GM10847 (cell line): Measurements from ENCODE around the gene DPEP2.
"Not testable (repeated sequence)": the region's sequence is repeated elsewhere in the genome, so short reads cannot be mapped to it uniquely, and the experiment has no call there.

ENCODE experiments used
- POLR2A ChIP-seq: IDR thresholded peaks from 2 replicates; pipeline ENCODE4 v1.6.1; 2011; ENCODE audit not compliant: insufficient read length; ENCODE audit errors: extremely low read depth

Gene DPEP2, protein sequence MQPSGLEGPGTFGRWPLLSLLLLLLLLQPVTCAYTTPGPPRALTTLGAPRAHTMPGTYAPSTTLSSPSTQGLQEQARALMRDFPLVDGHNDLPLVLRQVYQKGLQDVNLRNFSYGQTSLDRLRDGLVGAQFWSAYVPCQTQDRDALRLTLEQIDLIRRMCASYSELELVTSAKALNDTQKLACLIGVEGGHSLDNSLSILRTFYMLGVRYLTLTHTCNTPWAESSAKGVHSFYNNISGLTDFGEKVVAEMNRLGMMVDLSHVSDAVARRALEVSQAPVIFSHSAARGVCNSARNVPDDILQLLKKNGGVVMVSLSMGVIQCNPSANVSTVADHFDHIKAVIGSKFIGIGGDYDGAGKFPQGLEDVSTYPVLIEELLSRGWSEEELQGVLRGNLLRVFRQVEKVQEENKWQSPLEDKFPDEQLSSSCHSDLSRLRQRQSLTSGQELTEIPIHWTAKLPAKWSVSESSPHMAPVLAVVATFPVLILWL

DNA sequence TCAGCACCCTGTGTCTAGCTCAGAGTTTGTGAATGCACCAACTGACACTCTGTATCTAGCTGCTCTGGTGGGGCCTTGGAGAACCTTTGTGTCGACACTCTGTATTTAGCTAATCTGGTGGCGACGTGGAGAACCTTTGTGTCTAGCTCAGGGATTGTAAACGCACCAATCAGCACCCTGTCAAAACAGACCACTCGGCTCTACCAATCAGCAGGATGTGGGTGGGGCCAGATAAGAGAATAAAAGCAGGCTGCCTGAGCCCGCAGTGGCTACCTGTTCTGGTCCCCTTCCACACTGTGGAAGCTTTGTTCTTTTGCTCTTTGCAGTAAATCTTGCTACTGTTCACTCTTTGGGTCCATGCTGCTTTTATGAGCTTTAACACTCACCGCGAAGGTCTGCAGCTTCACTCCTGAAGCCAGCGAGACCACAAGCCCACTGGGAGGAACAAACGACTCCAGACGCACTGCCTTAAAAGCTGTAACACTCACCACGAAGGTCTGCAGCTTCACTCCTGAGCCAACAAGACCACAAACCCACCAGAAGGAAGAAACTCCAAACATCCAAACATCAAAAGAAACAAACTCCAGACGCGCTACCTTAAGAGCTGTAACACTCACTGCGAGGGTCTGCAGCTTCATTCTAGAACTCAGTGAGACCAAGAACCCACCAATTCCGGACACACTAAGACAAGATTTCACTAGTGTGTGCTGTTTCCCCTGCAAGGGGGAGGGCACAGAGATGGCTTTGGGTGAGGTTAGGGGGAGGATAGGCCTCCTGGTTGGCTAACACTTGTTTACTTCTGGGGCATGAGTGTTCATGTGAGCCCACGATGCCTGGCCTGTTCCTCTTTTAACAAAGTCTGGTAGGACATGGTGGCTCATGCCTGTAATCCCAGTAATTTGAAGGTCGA, at the start of gene DPEP2:
Gene DPEP2, minus strand, starts transcription at position 706 of the 910 bp plus-strand sequence. CDS start 6,272 bp downstream, outside the sequence.
- not testable (repeated sequence) for TF ChIP-seq POLR2A

DNA sequence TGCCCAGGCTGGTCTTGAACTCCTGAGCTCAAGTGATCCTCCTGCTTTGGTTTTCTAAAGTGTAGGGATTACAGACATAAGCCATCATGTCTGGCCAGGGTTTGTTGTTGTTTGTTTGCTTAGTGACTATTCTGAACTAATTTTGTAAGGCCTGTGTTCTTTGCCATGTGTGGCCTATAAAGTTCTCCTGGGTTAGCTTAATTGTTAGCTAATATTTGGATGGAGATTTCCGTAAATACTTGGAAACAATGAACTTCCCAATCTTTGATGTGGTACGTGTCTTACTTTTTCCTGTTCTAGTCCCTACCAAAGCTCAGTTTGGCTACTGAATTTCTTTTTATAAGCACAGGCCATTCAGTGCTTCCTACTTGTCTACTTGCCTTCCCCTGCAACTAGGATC, 48.7 kb upstream of the DPEP2 start:
- no peak for TF ChIP-seq POLR2A

DNA sequence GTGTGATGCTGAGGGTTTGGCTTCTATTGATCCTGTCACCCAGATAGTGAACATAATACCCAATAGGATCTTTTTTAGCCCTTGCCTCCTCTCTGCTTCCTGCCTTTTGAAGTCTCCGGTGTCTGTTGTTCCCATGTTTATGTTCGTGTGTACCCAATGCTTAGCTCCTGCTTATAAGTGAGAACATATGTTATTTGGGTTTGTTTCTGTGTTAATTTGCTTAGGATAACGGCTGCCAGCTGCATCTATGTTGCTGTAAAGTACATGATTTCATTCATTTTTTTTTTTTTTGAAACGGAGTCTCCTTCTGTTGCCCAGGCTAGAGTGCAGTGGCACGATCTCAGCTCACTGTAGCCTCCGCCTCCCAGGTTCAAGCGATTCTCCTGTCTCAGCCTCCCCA, 46.8 kb upstream of the DPEP2 start:
- no peak for TF ChIP-seq POLR2A

DNA sequence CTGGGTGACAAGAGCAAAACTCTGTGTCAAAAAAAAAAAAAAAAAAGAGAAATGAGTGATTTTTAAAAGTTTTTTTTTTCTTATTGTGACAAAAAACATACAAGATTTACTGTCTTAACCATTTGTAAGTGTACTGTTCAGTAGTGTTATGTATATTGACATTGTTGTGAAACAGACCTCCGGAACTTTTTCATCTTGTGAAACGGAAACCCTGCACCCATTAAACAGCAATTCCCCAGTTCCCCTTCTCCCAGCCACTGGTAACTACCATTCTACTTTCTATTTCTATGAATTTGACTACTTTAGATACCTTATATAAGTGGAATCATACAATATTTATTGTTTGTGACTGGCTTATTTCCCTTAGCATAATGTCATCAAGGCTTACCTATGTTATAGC, 42.5 kb upstream of the DPEP2 start:
- no peak for TF ChIP-seq POLR2A

DNA sequence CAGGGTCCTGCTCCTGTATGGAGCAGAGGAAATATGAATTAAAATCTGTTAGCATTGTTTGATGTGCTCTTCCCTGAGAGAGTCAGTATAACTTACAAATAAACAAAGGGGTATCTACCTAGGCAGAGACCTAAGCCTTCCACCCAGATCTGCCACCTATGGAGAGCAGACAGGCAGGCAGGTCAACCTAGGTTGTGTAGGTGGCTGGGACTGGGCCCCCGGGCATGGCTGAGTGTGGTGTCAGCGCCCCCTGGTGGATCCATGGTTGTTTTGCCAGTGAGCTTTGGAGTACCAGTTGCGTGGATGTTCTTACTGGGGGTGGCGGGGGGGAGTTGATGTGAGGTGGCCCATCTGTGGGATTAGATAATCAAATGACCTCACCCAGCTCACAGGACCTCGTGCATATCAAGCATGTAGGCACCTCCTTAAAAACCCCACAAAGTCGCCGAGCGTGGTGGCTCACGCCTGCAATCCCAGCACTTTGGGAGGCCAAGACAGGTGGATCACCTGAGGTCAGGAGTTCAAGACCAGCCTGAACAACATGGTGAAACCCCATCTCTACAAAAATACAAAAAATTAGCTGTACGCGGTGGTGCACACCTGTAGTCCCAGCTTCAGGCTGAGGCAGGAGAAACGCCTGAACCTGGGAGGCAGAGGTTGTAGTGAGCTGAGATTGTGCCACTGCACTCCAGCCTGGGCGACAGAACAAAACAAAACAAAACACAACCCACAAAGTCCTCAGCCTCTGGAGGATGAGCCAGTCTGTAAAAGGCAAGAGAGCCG, 41.4 kb upstream of the DPEP2 start:
- TF ChIP-seq POLR2A, result no peak

DNA sequence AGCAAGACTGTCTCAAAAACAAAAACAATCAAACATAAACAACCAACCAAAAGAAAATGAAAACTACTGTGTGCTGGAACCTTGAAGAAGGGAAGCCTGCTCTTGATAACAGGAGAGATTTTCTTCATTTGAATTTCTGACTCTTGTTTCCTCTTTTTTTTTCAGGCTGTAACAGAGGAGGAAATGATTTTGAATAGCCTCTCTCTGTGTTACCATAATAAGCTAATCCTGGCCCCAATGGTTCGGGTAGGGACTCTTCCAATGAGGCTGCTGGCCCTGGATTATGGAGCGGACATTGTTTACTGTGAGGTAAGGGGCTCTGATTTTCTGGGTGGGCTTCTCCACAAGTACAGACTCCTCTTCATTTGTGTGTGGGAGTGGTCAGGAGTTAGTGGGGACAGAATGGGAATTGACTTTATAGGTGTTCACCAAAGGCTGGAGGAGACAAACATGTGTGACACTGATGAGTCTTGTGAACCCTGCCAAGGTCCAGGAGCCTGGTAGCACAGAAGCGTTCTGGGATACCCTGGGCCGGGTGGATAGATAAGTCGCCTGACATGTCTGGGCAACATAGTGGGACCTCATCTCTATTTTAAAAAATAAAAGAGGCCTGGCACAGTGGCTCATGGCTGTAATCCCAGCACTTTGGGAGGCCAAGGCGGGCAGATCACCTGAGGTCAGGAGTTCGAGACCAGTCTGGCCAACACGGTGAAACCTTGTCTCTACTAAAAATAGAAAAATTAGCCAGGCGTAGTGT, 38.7 kb upstream of the DPEP2 start:
- no peak for TF ChIP-seq POLR2A

DNA sequence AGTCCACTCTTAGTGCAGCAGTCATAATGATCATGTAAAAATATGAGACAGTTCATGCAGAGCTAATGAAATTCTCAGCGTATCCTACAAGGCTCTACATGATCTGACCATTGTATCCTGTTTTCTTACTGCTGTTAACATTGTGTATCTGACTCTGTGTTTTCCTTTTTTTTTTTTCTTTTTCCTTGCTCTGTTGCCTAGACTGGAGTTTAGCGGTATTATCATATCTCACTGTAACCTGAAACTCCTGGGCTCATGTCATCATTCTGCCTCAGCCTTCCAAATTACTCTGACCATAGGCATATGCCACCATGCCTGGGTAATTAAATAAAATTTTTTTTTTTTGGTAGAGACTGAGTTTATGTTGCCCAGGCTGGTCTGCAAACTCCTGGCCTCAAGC, 35.9 kb upstream of the DPEP2 start:
- TF ChIP-seq POLR2A, result no peak

DNA sequence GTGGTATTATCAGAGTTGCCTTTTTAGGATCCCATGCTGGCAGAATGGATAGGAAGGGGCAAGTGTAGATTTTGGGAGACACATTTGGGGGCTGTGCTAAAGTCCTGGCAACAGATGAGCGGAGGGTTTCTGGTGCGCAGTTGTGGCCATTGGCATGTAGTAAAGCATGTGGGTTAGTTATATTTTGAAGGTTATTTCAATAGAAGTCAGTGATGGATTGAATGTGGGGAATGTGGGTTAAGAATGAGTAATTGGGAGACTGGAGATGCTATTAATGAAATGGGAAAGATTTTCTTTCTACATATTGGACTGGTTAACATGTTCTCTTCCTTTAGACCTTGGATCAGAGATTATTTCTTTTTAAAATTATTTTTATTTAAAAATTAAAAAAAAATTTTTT, 33.8 kb upstream of the DPEP2 start:
- TF ChIP-seq POLR2A, result no peak

DNA sequence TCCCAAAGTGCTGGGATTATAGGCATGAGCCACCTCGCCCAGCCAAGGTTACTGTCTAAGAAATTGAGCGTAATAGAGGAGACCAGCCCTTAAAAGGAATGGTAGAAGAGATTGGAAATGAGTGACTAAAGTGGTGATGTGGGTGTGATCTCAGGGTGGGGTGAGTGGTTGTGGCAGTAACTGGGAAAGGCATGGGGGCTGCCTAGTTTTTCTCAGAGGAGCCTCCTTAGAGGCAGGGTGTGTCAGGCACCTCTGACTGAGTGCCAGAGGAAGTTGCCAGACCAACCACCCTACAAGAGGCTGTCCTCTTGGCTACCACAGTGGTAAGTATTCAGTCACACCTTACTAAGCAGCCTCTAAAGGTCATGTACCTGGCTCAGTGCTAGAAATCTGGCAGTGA, 32.7 kb upstream of the DPEP2 start:
- no peak for TF ChIP-seq POLR2A

DNA sequence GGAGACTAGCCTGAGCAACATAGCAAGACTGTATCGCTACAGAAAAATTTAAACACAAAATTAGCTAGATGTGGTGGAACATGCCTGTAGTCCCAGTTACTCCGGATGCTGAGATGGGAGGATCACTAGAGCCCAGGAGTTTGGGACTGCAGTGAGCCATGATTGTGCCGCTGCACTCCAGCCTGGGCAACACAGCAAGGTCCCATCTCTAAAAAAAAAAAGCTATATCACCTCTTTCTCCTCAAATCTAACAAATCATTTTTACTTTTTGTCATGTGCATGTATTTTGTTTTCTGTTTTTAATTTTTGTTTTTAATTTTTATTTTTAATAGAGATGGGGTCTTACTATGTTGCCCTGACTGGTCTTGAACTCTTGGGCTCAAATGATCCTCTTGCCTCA, 29.7 kb upstream of the DPEP2 start:
- TF ChIP-seq POLR2A, result no peak

DNA sequence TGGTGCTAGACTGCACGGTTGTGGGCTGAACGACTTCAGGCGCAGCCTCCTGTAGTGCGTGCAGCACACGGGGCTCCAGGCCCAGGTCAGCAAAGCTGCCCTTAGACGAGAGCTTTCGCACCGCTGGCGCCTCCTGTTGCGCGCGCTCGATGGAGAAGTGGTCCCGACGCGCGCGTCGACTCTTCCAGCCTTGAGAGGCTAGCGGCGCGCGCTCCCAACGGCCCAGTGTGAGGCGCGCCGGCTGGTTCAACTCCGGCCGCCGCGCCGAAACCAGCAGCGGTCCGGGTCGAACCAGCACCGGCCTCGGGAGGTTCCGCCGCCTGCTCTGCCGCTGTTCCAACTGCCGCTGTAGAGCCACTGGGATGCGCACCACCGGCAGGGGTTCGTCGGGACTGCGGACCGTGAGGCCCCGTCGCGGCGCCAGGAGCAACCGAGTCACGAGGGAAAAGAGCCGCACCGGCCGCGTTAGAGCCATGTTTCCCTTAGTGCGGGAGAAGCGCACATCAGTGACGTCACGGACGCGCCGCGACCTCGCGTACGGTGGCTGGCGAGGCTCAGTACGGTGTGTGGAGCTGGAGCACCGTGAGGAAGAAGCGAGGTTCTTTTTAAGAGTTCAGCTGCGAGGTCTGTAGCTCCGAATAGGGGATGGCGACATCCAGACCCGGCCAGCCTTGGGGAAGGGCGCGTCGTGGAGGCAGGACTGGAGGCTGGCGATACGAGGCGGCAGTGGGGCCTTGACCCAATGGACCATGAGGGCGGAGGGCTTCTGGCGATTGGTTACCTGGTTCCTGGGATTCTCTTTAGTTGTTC, 23.6 kb upstream of the DPEP2 start, which contains the start of the genes DDX28 and DUS2:
Gene DDX28, minus strand, starts transcription at position 505 of the 810 bp plus-strand sequence. Its CDS starts 30 bp downstream, at position 475.
Gene DUS2, plus strand, starts transcription at position 557 of the 810 bp plus-strand sequence. CDS start 14,740 bp downstream, outside the sequence.
- TF ChIP-seq POLR2A, result peak; percentile 77

DNA sequence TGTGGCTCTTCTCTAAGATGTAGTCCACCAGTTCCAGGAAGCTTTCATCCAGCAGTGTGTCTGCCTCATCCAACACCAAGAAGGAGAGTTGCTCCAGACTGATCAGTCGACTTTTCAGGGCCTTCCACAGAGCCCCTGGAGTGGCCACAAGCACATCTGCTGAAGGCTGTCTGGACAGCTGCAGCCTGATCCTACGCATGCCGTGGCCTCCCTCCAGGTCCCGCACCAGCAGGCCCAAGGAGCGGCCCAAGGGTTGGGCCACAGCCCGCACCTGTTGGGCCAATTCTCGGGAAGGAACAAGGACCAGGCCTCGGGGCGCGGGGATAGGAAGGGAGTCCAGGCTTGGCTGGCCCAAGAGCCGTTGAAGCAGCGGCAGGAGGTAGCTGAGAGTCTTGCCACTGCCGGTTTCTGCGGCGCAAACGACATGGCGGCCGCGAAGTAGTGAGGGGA, 23.0 kb upstream of the DPEP2 start:
- no peak for TF ChIP-seq POLR2A

DNA sequence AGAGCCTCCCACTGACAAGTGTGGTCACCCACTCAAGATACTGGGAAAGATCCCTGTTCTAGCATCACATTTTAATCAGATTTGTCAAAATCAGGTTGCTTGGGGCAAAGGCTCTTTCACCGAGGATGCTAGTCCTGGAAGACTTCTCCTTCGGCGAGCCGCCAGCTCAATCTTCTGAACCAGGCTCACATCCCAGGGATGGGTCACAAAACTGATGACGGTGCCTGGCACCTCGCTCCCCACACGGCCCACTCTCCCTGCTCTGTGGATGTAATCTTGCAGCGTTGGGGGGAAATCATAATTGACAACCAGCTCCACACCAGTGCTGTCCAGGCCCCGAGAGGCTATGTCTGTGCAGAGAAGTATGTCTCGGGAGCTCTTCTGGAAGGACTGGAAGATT, 22.2 kb upstream of the DPEP2 start:
- no peak for TF ChIP-seq POLR2A

DNA sequence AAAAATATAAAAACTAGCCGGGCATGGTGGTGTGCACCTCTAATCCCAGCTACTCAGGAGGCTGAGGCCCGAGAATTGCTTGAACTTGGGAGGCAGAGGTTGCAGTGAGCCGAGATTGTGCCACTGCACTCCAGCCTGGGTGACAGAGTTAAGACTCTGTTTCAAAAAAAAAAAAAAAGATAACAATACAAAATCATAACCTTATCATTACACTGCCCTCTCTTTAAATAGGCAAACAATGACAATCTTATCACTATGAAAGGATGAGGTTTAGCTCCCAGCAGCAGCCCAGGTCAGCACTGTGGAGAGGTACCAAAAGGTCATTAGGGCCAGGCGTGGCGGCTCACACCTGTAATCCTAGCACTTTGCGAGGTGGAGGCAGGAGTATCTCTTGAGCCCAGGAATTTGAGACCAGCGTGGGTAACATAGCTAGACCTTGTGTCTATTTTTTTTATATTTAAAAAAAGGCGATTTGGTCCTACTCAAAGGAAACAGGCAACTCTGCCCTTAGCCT, 19.9 kb upstream of the DPEP2 start:
- TF ChIP-seq POLR2A, result no peak
